ENCODE data around the gene CARS2.

CARS2 gene

GRCh38 chr13:110615005-110615321 is 91.0 kb downstream of the CARS2 start:
- TF ChIP-seq CEBPB (IDR thresholded peaks at IDR 0.05) (no peak), FOXM1 (IDR thresholded peaks at IDR 0.05; ENCODE audit: borderline replicate concordance, low read depth) (no peak), TAF1 (IDR thresholded peaks at IDR 0.05; ENCODE audit: low read depth) (no peak), TEAD4 (IDR thresholded peaks at IDR 0.05) (no peak)

GRCh38 chr13:110610955-110611595 is 94.8 kb downstream of the CARS2 start:
- TF ChIP-seq MAX (IDR thresholded peaks at IDR 0.05): no peak
- TF ChIP-seq USF1 (IDR thresholded peaks at IDR 0.05): no peak
- TF ChIP-seq EGR1 (IDR thresholded peaks at IDR 0.05): no peak
- TF ChIP-seq ZBTB7A (IDR thresholded peaks at IDR 0.05; ENCODE audit: low read depth): no peak
- no peak for TF ChIP-seq YY1 (IDR thresholded peaks at IDR 0.05; ENCODE audit: low read depth)
- no peak for TF ChIP-seq NFIC (IDR thresholded peaks at IDR 0.05)
- no peak for TF ChIP-seq FOXM1 (IDR thresholded peaks at IDR 0.05; ENCODE audit: borderline replicate concordance, low read depth)
- no peak for TF ChIP-seq EP300 (IDR thresholded peaks at IDR 0.05; ENCODE audit: borderline replicate concordance)

- TF ChIP-seq TAF1 (IDR thresholded peaks at IDR 0.05; ENCODE audit: low read depth) (no peak), USF1 (IDR thresholded peaks at IDR 0.05) (no peak), YY1 (IDR thresholded peaks at IDR 0.05; ENCODE audit: low read depth) (no peak), EP300 (IDR thresholded peaks at IDR 0.05; ENCODE audit: borderline replicate concordance) (no peak), ZBTB7A (IDR thresholded peaks at IDR 0.05; ENCODE audit: low read depth) (no peak), MAX (IDR thresholded peaks at IDR 0.05) (no peak), TEAD4 (IDR thresholded peaks at IDR 0.05) (no peak), CREB1 (IDR thresholded peaks at IDR 0.05; ENCODE audit: low read depth) (no peak), TCF12 (IDR thresholded peaks at IDR 0.05; ENCODE audit: low read depth) (no peak), REST (IDR thresholded peaks at IDR 0.05; ENCODE audit: low read depth) (no peak), NFIC (IDR thresholded peaks at IDR 0.05) (no peak), CEBPB (IDR thresholded peaks at IDR 0.05) (no peak), FOXM1 (IDR thresholded peaks at IDR 0.05; ENCODE audit: borderline replicate concordance, low read depth) (no peak), RAD21 (IDR thresholded peaks at IDR 0.05; ENCODE audit: low read depth) (no peak)
Observed at GRCh38 chr13:110607675-110608224, 98.2 kb downstream of the CARS2 start.

GRCh38 chr13:110605132-110605531 is 100.8 kb downstream of the CARS2 start:
- TF ChIP-seq TEAD4 (IDR thresholded peaks at IDR 0.05) (no peak), MAX (IDR thresholded peaks at IDR 0.05) (no peak), TCF12 (IDR thresholded peaks at IDR 0.05; ENCODE audit: low read depth) (no peak), EGR1 (IDR thresholded peaks at IDR 0.05) (no peak), USF1 (IDR thresholded peaks at IDR 0.05) (no peak), NFIC (IDR thresholded peaks at IDR 0.05) (no peak), ZBTB7A (IDR thresholded peaks at IDR 0.05; ENCODE audit: low read depth) (no peak), REST (IDR thresholded peaks at IDR 0.05; ENCODE audit: low read depth) (no peak), CREB1 (IDR thresholded peaks at IDR 0.05; ENCODE audit: low read depth) (no peak), FOXM1 (IDR thresholded peaks at IDR 0.05; ENCODE audit: borderline replicate concordance, low read depth) (no peak), EP300 (IDR thresholded peaks at IDR 0.05; ENCODE audit: borderline replicate concordance) (no peak), CEBPB (IDR thresholded peaks at IDR 0.05) (no peak), TAF1 (IDR thresholded peaks at IDR 0.05; ENCODE audit: low read depth) (no peak), RAD21 (IDR thresholded peaks at IDR 0.05; ENCODE audit: low read depth) (no peak), YY1 (IDR thresholded peaks at IDR 0.05; ENCODE audit: low read depth) (no peak)

- TF ChIP-seq TEAD4 (IDR thresholded peaks at IDR 0.05): no peak
- TF ChIP-seq YY1 (IDR thresholded peaks at IDR 0.05; ENCODE audit: low read depth): no peak
- TF ChIP-seq MAX (IDR thresholded peaks at IDR 0.05): no peak
- no peak for TF ChIP-seq NFIC (IDR thresholded peaks at IDR 0.05)
- no peak for TF ChIP-seq REST (IDR thresholded peaks at IDR 0.05; ENCODE audit: low read depth)
- TF ChIP-seq ZBTB7A (IDR thresholded peaks at IDR 0.05; ENCODE audit: low read depth): no peak
- TF ChIP-seq CREB1 (IDR thresholded peaks at IDR 0.05; ENCODE audit: low read depth): no peak
- TF ChIP-seq RAD21 (IDR thresholded peaks at IDR 0.05; ENCODE audit: low read depth): no peak
- TF ChIP-seq CEBPB (IDR thresholded peaks at IDR 0.05): no peak
Observed at GRCh38 chr13:110600980-110601379, 104.9 kb downstream of the CARS2 start.

Measured in Ishikawa (cell line).